ENCODE results near the gene ABCD3.

The ABCD3 gene

DNA sequence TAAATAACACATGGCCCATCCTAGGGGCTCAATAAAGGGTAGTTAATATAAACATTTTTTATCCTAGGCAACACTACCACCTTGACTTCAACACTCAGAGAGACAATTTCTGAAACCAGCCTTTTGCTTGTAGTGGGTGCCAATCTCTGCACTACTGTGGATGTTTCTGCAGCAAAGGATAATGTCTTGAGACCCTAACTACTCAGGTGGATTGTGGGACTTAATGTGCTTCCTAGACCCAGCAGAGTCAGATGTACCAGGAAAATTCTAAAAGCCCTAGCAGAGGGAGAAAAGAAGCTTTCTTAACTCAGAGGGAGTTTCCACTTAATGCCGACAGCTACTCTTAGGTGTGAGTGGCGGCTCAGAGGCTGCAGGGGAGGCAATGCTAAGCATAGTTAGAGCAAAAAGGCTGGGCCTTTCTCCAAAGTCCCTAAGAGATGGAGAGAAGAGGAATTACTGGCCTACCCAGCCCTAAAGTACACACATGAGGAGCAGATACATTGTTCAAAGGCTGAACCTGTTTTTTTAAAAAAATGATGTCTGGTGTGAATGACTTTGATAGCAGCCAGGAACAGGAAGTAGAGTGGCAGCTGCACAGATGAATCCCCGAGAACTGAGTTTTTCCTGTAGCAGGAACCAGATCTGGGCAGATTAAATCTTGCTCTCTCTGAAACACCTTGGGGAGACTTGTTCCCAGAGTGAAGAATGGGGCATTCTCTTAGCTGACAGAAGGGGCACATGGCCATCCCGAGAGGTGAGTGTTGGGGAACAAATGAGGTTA, 33.5 kb upstream of the ABCD3 start:
- H2AFZ ChIP-seq (ENCODE audit: low read length), result no peak overlapping the region

DNA sequence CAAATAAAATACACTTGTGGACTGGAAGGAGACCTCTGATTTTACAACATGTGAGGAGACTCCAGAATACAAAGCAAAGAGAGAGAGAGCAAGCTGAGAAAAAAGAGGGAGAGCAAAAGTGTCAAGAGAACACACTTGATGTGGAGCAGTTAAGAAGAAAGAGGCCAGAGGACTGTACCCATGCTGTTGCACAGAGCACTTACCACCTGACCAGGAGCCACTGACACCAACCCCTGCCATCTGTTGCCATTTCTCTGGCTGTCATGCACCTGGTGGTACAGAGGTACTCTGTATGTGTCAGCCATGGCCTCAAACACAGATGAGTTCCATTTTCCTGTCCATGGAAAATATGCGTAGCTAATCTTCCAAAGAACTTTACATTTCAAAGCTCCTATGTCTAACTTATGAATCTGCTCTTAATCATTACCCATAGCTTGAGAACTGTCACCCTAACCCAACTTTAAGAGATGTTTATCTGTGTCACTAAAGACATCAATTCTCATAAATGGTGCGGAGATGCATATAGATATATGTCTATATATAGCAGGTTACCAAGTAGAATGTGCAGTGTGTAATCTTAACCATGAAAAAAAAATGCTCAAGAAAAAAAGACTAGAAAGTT, 32.8 kb upstream of the ABCD3 start:
- Histone ChIP-seq H3K4me2 (ENCODE audit: low read depth, low read length) (no peak overlapping the region), H3K9me2 (replicated peaks; ENCODE audit: insufficient read depth, low read length) (no peaks in the 10 kb centered on the region), H3K9me3 (replicated peaks; ENCODE audit: insufficient read depth, low read length) (no peaks in the 10 kb centered on the region), H3K27ac (ENCODE audit: low read length) (no peak overlapping the region), H3F3A (ENCODE audit: insufficient read depth, low read length) (no peaks in the 10 kb centered on the region), H3K4me3 (ENCODE audit: low read length) (no peak overlapping the region), H3K79me2 (ENCODE audit: low read length) (no peaks in the 10 kb centered on the region), H3K36me3 (replicated peaks; ENCODE audit: insufficient read depth, low read length) (no peaks in the 10 kb centered on the region), H2AFZ (ENCODE audit: low read length) (no peak overlapping the region), H3K4me1 (ENCODE audit: low read length) (no peaks in the 10 kb centered on the region), H3K27me3 (replicated peaks; ENCODE audit: insufficient read depth, low read length) (no peaks in the 10 kb centered on the region), H3K9ac (ENCODE audit: low read length) (no peak overlapping the region), H4K20me1 (ENCODE audit: insufficient read depth, low read length) (no peaks in the 10 kb centered on the region)
- TF ChIP-seq EZH2 (optimal IDR thresholded peaks at IDR 0.05; ENCODE audit: low read depth, low read length), result no peak
- TF ChIP-seq EZH2phosphoT487 (IDR thresholded peaks at IDR 0.05; ENCODE audit: low read length), result no peak
- TF ChIP-seq CTCF (IDR thresholded peaks at IDR 0.05; ENCODE audit: low read length), result no peak
- no peak for DNase-seq

More for the DNA sequence above, 33.5 kb upstream of the ABCD3 start:
- H4K20me1 ChIP-seq (ENCODE audit: insufficient read depth, low read length), result no peaks in the 10 kb centered on the region
- no peaks in the 10 kb centered on the region for H3F3A ChIP-seq (ENCODE audit: insufficient read depth, low read length)
- H3K27me3 ChIP-seq (replicated peaks; ENCODE audit: insufficient read depth, low read length), result no peaks in the 10 kb centered on the region
- no peak overlapping the region for H3K9ac ChIP-seq (ENCODE audit: low read length)
- H3K4me1 ChIP-seq (ENCODE audit: low read length), result no peaks in the 10 kb centered on the region
- no peak overlapping the region for H3K4me3 ChIP-seq (ENCODE audit: low read length)
- no peaks in the 10 kb centered on the region for H3K79me2 ChIP-seq (ENCODE audit: low read length)
- H3K4me2 ChIP-seq (ENCODE audit: low read depth, low read length), result no peak overlapping the region
- no peak overlapping the region for H3K27ac ChIP-seq (ENCODE audit: low read length)
- TF ChIP-seq CTCF (IDR thresholded peaks at IDR 0.05; ENCODE audit: low read length) (no peak), EZH2 (optimal IDR thresholded peaks at IDR 0.05; ENCODE audit: low read depth, low read length) (no peak), EZH2phosphoT487 (IDR thresholded peaks at IDR 0.05; ENCODE audit: low read length) (no peak)
- no peak for DNase-seq
- no peaks in the 10 kb centered on the region for H3K36me3 ChIP-seq (replicated peaks; ENCODE audit: insufficient read depth, low read length)
- H3K9me3 ChIP-seq (replicated peaks; ENCODE audit: insufficient read depth, low read length), result no peaks in the 10 kb centered on the region
- H3K9me2 ChIP-seq (replicated peaks; ENCODE audit: insufficient read depth, low read length), result no peaks in the 10 kb centered on the region

GRCh38 chr1:94389298-94389697, 28.9 kb upstream of the ABCD3 start:
- no peaks in the 10 kb centered on the region for H3K9me3 ChIP-seq (replicated peaks; ENCODE audit: insufficient read depth, low read length)
- H2AFZ ChIP-seq (ENCODE audit: low read length), result no peak overlapping the region
- H3K27me3 ChIP-seq (replicated peaks; ENCODE audit: insufficient read depth, low read length), result no peaks in the 10 kb centered on the region
- no peaks in the 10 kb centered on the region for H3K4me1 ChIP-seq (ENCODE audit: low read length)
- no peaks in the 10 kb centered on the region for H3K36me3 ChIP-seq (replicated peaks; ENCODE audit: insufficient read depth, low read length)
- no peak overlapping the region for H3K27ac ChIP-seq (ENCODE audit: low read length)
- no peaks in the 10 kb centered on the region for H3K9me2 ChIP-seq (replicated peaks; ENCODE audit: insufficient read depth, low read length)
- H3K9ac ChIP-seq (ENCODE audit: low read length), result no peak overlapping the region
- H3K4me2 ChIP-seq (ENCODE audit: low read depth, low read length), result no peak overlapping the region
- no peaks in the 10 kb centered on the region for H3K79me2 ChIP-seq (ENCODE audit: low read length)
- TF ChIP-seq EZH2 (optimal IDR thresholded peaks at IDR 0.05; ENCODE audit: low read depth, low read length) (no peak), CTCF (IDR thresholded peaks at IDR 0.05; ENCODE audit: low read length) (no peak), EZH2phosphoT487 (IDR thresholded peaks at IDR 0.05; ENCODE audit: low read length) (no peak)
- H4K20me1 ChIP-seq (ENCODE audit: insufficient read depth, low read length), result no peaks in the 10 kb centered on the region
- H3K4me3 ChIP-seq (ENCODE audit: low read length), result no peak overlapping the region
- no peaks in the 10 kb centered on the region for H3F3A ChIP-seq (ENCODE audit: insufficient read depth, low read length)
- no peak for DNase-seq

Data from MM.1S (cell line).